NOMO-1 treated with DMSO at 0.1 percent for 48 hours (cell line): Measurements from ENCODE around the gene PAFAH1B2.
A peak's percentile ranks its signal among the peaks of the same experiment; 100 is the strongest.
"Not testable (repeated sequence)": the region's sequence is repeated elsewhere in the genome, so short reads cannot be mapped to it uniquely, and the experiment has no call there.

Source experiments
- DNase-seq: peaks from one replicate; lab custom pipeline; 2025; ENCODE audit not compliant: unreplicated experiment; lab: John Stamatoyannopoulos, UW

The PAFAH1B2 gene, protein sequence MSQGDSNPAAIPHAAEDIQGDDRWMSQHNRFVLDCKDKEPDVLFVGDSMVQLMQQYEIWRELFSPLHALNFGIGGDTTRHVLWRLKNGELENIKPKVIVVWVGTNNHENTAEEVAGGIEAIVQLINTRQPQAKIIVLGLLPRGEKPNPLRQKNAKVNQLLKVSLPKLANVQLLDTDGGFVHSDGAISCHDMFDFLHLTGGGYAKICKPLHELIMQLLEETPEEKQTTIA

DNA sequence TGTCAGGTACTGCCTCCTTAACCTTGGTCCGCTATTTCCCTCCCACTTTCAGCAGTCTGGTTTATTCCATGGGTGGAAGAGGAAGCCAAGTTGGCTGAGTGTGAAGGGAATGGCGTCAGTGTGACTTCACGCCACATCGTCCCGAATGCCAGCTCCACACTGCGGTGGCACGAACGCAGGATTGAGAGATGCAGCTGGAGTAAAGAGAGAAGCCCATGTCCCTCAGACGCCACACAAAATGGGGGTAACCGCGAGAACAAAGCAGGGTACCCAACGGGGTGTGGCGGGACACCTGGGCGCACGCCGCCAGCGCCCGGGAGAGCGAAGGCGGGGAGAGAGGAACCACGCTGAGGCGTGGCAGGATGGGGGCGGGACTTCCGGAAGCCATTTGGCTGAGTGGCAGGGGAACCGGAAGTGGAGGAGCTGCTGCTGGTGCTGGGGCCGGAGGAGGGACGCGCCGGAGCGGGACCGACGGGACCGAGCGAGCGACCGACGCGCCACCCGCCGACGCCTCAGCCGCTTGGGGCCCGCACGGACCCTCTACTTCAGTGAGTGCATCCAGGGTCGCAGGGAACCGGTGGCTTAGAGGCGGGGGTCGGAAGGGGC, at the start of gene PAFAH1B2:
Gene PAFAH1B2 (plus strand): TSS at position 417 of the 606 bp plus-strand sequence. CDS start 8,161 bp downstream, outside the sequence.
- DNase-seq, result peak; percentile 87

DNA sequence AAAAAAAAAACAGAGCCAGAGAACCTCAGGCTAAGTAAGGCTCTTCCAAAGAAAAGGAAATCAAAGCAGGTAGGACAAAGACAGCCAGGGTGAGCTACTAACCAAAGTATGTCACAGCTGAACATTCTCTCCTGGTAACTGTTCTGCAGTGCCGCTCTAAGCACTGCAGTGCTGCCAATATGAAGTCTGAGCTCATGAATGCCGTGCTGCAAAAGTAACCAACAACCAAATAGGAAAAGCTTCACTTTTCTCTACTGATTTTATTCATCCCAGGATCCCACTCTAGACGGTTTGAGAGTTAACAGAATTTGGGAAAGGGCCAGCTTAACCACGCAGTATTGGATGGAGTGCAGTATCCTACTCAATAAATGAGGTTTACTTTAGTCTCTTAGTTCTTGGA, 49.3 kb upstream of the PAFAH1B2 start:
- DNase-seq, result no peak

DNA sequence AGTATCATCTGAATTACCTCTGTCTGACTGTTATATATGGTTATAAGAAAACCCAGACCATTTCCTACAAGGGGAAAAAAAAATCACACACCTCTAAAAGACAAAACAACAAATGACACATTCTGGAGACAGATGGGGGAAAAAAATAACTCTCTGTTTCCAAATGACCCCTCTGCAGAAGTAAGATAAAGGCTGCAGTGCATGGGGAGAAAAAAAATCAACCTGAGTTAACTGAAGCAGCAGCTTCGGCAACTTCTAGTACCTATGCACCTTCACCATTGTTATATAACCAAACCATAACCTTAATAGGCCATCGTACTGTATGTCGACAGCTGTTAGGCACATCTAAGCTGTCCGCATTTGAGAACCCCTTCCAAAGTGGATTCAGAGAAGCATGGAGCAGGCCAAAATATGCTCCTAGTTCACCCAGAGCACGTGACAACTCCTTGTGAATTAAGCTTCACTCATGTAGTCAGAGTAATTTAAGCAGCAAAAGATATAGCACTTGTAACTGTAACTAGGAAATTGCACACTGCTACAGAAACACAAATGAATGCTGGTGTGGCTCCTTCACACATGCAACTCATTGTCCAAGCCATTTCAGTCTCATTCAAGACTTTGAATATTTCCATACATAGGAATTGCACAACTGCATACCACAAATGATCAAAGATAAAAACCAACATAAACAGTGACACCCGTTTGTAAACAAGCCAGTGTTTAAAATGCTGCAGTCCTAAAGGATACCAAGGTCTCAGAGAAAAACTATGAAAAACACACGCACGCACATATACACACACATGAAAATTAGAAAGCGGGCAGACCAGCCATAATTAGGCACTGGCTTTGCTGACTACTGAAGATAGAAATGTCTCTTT, 48.6 kb upstream of the PAFAH1B2 start:
- peak; percentile 33 for DNase-seq

DNA sequence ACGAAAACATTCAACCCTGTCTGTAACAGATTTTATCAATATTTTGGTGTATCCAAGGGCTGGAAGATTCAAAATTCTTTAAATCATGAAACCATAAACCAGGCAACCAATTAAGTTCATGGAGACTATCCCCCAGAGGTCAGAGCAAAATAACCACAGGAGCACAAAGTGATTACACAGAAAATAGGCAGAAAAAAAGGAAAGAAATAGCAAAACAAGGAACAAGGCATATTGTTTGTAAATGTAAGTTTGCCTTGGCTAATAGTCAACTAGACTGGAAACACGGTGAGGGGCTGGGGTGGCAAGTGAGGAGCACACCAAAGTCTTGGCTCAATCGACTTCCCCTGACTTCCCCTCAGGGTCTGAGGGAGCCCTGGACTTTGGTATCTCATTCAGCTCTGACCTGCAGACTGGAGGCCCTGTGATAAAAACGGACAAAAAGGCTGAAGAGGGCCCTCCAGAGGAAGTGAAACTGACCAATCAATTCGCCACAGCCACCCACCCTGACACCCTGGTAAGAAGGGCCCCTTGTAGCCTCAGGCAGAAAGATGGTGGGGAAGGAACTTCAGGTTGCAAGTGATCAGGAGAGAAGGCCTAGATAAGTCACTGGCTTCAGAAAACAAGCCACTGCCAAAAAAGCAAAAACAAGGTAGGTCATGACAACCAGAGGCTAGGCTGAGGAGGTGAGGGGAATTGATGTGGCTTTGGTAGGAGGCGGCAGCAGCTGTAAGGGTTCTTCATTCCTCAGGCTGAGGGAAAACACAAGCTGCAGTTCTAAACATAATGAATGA, 47.7 kb upstream of the PAFAH1B2 start:
- DNase-seq, result peak; percentile 95

DNA sequence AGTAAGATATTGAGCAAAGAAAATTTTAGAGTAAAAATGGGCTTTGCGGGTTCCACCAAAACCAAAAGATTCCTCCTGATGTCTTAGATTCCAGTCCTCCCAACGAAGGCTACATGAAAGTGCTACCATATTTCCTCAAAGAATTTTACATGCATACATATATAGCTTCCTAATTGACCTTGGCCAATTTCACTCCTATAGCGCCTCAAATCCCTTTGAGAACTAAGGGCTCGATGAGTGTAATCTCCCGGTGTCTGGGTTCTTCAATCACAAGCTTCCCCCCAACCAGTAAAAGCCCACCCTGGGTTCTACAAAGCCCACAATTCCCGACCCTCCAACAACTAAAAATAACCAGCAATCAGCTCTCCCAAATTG, 47.1 kb upstream of the PAFAH1B2 start:
- no peak for DNase-seq

DNA sequence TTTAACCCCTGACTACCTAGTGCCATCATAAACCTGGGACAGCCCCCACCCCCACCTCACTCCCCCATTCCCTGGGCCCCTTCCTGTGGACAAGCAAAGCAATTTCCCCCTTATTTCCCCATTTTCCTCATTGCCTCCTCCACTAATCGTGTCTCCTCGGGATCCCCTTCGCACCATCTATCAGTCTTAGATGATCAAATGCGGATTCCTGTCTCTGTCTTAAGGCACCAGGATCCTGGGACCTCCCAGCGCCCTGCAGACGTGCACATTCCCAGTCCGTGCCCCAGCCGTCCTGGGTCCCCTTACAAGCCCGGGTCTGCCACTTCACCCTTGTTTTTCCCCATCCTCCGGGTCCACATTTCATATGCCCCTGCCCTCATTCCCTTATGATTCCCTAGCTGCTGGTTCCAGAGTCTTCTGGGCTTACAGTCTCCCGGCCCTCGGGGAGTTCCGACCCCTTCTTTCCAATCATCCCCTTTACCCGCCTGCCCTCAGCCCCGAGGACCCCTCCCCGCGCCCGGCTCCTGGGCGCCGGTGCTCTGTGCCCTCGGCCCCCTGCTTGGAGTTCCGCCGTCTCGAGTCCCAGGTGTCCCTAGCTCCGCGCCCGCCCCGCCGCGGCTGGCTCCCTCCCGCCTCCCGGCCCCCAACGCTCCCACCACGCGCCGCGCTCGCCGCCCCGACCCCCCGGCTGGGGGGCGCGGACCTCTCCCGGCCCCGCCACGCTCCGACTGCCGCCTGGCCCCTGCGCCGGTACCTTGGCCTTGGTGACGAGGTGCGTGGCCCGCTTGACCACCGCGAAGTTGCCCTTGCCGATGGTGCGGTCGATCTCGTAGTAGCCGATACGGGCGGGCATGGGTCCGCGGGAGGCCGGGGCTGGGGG, 46.5 kb upstream of the PAFAH1B2 start:
- DNase-seq, result peak; percentile 23

DNA sequence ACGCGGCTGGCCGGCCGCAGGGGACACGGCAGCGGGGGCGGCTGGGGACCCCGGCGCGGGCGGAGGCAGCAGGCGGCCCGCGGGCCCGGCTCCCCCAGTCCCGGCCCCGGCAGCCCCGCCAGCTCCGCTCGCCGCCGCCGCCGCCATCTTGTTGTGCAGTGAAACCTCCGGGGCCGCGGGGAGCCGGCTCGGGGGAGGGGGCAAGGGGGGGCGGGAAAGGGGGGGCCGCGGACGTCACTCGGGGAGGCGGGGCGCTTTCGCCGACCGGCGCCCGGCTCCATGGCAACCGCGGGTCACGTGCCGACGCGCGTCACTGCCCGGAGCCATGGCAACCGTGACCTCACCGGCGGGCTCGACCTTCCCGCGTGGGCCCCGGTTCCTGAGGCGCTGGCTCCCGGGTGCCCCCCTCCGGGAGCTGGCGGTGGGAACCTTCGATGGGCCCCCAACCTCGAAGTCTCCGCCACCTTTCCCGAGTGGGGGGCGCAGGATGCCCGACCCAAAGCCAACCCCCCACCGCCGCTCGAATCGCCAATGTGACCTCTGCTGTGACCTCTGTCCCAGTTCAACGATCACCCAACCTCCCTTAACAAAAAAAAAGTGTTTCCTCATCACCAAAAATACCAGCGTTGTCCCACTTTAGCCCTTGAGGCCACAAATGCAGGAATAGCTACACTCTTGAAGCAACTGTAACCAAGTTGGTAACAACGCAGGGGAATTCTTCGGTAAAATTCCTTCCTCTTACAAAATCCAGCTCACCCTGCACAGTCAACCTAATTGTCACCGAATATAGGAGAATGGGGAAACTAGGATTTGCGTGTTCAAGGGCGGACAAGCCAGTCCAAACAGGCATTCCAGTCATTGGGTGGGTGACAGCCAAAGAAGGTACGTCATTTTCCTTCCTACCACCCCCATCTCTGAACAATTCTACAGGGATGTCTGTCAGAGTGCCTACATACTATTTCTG, 45.5 kb upstream of the PAFAH1B2 start, which contains the start of gene SIK3:
Gene SIK3 (minus strand): TSS at position 160 of the 964 bp plus-strand sequence. CDS start 13 bp downstream, at position 147.
- peak; percentile 86 for DNase-seq

DNA sequence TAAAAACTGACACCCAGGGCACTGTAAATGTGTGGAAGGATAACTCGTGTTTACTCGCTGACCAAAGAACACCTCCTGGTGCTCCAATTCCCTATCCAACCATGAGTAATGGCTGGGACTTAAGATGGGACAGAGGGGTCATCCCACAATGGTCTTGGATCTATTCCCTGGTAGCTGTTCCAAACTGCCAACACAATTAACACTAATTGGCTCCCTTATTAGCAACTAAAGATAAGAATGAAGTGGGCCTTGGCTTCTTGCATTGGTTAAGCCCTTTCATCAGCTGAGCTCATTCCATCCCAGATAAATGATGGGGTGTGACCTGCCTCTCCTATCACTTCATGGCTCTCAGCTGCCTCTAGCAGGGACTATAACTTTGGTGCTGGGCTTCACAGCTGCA, 44.4 kb upstream of the PAFAH1B2 start:
- DNase-seq, result no peak

DNA sequence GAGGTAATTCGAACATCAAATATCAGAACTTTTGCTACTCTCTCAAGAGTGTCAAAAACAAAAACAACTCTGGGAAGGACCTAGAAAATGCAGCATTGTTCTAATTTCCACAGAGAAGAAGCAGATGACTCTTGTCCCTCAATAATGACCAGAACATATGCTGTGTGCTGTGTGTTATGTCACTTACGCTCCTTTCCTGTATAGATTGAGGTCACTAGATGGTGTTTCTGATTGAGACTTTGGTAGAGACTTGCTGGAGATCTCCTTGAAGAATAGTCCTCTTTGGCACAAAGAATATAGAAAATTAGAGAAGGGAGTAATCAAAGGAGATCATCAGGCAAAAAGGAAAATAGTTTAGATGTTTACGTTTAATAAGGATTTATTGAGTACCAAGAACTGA, 43.5 kb upstream of the PAFAH1B2 start:
- no peak for DNase-seq

DNA sequence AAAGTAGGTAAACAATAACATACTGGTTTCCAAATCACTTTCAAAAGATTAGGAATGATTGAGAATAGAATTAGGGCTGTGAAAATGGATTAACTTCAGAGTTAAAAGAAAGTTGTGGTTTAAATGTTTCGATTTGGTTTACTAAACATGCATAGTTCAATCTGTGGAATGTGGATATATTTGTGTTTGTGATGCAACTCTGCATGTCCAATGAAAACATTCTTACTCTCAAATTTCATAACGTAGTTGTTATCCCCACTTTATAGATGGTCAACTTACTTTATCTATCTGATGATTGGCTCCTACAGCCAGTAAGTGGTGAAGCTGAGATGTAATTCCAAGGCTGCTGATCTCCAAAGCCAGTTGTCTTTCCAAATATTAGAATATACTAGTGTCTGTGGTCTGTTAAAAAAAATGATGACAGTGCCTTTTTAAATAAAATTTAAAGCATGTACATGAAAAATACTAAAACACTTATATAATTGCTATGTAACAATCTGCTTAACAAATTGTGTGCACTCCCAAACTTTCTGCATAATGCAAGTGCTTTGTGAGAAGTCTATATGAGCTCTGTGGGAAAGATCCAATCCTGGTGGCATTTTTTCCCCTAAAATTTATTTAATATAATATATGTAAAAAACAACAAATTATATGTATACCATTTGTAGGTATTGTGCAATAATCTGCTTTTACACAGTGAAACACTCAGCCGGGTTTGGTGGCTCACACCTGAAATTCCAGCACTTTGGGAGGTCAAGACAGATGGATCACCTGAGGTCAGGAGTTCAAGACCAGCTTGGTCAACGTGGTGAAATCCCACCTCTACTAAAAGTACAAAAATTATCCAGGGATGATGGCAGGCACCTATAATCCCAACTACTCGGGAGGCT, 36.1 kb upstream of the PAFAH1B2 start:
- DNase-seq, result no peak

DNA sequence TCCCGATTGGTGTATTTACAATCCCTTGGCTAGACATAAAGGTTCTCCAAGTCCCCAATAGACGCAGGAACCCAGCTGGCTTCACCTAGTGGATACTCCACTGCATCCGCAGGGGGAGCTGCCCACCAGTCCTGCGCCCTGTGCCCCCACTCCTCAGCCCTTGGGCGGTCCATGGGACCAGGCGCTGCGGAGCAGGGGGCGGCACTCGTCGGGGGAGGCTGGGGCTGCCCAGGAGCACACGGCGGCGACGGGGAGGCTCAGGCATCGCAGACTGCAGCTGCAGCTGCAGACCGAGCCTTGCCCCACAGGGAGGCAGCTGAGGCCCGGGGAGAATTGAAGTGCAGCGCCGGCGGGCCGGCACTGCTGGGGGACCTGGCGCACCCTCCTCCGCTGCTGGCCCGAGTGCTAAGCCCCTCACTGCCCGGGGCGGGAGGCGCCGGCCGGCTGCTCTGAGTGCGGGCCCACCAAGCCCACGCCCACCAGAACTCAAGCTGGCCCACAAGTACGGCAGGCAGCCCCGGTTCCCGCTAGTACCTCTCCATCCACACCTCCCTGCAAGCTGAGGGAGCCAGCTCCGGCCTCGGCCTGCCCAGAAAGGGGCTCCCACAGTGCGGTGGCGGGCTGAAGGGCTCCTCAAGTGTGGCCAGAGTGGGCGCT, 33.7 kb upstream of the PAFAH1B2 start:
- DNase-seq, result no peak

DNA sequence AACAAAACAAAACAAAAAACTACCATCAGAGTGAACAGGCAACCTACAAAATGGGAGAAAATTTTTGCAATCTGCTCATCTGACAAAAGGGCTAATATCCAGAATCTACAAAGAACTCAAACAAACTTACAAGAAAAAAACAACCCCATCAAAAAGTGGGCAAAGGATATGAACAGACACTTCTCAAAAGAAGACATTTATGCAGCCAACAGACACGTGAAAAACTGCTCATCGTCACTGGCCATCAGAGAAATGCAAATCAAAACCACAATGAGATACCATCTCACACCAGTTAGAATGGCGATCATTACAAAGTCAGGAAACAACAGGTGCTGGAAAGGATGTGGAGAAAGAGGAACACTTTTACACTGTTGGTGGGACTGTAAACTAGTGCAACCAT, 31.6 kb upstream of the PAFAH1B2 start:
- DNase-seq, result not testable (repeated sequence)

DNA sequence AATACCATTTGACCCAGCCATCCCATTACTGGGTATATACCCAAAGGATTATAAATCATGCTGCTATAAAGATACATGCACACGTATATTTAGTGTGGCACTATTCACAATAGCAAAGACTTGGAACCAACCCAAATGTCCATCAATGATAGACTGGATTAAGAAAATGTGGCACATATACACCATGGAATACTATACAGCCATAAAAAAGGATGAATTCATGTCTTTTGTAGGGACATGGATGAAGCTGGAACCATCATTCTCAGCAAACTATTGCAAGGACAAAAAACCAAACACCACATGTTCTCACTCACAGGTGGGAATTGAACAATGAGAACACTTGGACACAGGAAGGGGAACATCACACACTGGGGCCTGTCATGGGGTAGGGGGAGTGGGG, 31.1 kb upstream of the PAFAH1B2 start:
- DNase-seq, result not testable (repeated sequence)

DNA sequence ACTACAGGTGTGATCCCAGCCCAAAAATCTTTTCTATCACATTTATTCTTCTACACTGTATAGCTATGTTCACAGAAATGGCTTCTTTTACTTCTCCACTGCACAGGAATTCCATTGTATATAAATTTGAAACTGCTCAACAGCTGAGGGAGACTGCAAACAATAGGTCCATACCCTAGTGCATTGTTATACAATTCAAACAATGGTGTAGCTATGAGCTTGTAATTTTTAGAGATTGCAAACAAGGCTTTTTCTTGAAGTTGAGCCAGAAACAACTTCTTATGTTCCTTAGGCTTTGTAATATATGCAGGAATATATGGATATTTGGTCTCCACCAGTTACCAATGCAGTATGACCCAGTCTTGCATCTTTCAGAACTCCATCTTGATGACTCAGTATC, 26.4 kb upstream of the PAFAH1B2 start:
- no peak for DNase-seq

DNA sequence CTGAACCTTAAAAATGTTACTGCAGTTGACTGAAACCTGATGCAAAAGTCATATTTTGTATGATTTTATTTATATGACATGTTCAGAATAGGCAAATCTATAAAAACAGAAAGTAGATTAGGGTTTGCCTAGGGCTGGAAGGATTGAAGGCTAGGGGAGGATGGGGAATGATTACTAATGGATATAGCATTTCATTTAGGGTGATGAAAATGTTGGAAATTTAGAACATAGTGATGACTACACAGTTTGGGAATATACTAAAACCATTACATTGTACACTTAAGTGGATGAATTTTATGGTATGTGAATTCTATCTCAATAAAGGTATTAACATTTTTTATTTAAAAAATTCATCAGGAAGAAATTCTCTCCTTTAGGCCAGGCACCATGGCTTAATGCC, 22.9 kb upstream of the PAFAH1B2 start:
- DNase-seq, result no peak

DNA sequence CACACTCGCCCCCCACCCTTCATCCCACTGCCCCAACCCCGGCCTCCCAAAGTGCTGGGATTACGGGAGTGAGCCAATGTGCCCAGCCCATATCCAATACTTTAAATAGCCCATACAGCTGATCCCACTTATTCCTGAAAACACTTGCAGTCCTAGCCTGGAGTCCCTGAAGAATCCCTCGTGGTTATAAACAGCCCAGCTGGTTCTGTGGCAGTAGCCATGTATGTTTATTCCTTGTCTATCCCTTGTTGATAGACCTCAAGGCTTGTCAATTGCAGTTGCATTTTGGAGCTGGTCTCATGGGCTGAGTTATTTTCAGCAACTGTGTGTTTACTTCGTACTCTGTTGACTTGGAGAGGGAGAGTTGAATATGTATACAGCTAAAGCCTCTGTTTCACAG, 21.5 kb upstream of the PAFAH1B2 start:
- no peak for DNase-seq

DNA sequence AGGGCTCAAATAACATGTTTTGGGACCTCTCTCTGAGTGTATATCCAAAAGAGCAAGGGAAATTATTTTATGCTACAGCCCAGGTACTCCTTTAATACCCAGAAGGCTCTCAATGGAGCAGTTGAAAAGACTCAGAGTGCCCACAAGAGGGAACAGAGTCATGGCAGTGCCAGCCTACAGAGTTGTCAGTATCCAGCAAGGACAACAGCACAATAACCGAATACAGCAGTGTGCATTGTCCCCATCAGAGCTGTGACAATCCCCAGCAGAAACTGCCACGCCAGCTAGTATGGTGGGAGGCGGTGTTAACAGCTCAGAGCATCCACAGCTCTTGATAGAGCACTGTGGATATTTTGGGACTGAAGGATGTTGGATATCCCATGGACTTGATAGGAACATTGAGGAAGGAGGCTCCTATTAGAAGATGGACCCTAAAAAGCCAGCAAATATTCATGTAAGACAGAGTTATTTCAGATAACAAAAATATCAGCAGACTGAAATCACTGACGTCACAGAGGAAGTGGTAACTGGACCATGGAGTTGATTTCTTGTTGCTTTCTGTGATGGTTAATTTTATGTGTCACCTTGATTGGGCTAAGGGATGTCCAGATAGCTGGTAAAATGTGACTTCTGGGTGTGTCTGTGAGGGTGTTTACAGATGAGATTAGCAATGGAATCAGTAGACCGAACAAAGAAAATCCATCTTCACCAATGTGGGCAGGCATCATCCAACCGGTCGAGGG, 17.7 kb upstream of the PAFAH1B2 start:
- no peak for DNase-seq
